HEK293 (cell line): Measurements from ENCODE around the gene DPRX.

ENCODE experiments used
- CTCF ChIA-PET: fragments of 350-600 bp; formaldehyde crosslinking; extraction: SDS; loops from one replicate; lab custom pipeline; 2021; ENCODE audit warnings: antibody characterized with exemption; lab: Yijun Ruan, JAX
- POLR2A ChIA-PET: fragments of 300-600 bp; formaldehyde crosslinking; extraction: SDS; loops from one replicate; lab custom pipeline; 2020; ENCODE audit warnings: antibody characterized with exemption, inconsistent platforms; lab: Yijun Ruan, JAX
- H3K27ac ChIP-seq: fragments of 200-500 bp; sonication (Bioruptor generic); 2 replicates; pipeline ENCODE4 v1.5.1; 2014; ENCODE audit warnings: low read depth, low read length, control low read depth, inconsistent platforms; ENCODE audit errors: extremely low read depth
- H3K36me3 ChIP-seq, 2 experiments: fragments of 200-500 bp in 1 of 2; sonication (Bioruptor generic) in 1 of 2; 1 replicate in 1 of 2; 2 replicates in 1 of 2; pipeline ENCODE4 v1.5.1; 2014 to 2017; ENCODE audit warnings: inconsistent platforms in 2 of 2, low read length in 2 of 2; ENCODE audit not compliant: control insufficient read depth in 2 of 2, insufficient read depth in 1 of 2
- H3K4me1 ChIP-seq: fragments of 200-500 bp; sonication (Bioruptor generic); 2 replicates; pipeline ENCODE4 v1.5.1; 2014; ENCODE audit warnings: mild to moderate bottlenecking, low read length, inconsistent platforms; ENCODE audit not compliant: control insufficient read depth, insufficient read depth
- H3K4me3 ChIP-seq: 2 replicates; pipeline ENCODE4 v1.5.1; 2011; ENCODE audit warnings: low read depth, mild to moderate bottlenecking, control low read depth, low read length, moderate library complexity
- H3K9me3 ChIP-seq: fragments of 200-500 bp; sonication (Bioruptor generic); 2 replicates; pipeline ENCODE4 v1.5.1; 2014; ENCODE audit warnings: low read depth, low read length, inconsistent platforms; ENCODE audit not compliant: control insufficient read depth, insufficient read depth
- FEZF1 ChIP-seq: fragments of 450-650 bp; formaldehyde crosslinking; IDR thresholded peaks from 2 replicates; pipeline ENCODE4 v1.5.1; 2016; ENCODE audit warnings: missing biosample characterization, missing genetic modification characterization
- GLIS2 ChIP-seq: fragments of 450-650 bp; formaldehyde crosslinking; IDR thresholded peaks from 2 replicates; pipeline ENCODE4 v1.5.1; 2016; ENCODE audit warnings: missing biosample characterization, missing genetic modification characterization
- MEIS1 ChIP-seq: sonication (generic); formaldehyde crosslinking; IDR thresholded peaks from 2 replicates; pipeline ENCODE4 v1.8.1; 2022; ENCODE audit warnings: missing genetic modification reagents, mild to moderate bottlenecking, borderline replicate concordance
- OSR2 ChIP-seq: fragments of 450-650 bp; formaldehyde crosslinking; IDR thresholded peaks from 2 replicates; pipeline ENCODE4 v1.5.1; 2016; ENCODE audit warnings: missing biosample characterization, missing genetic modification characterization
- PRDM2 ChIP-seq: fragments of 450-650 bp; formaldehyde crosslinking; IDR thresholded peaks from 2 replicates; pipeline ENCODE4 v1.5.1; 2016; ENCODE audit warnings: missing biosample characterization, missing genetic modification characterization, borderline replicate concordance
- SP7 ChIP-seq: fragments of 450-650 bp; formaldehyde crosslinking; IDR thresholded peaks from 2 replicates; pipeline ENCODE4 v1.5.1; 2016; ENCODE audit warnings: missing biosample characterization, missing genetic modification characterization
- ZBTB1 ChIP-seq: fragments of 450-650 bp; formaldehyde crosslinking; IDR thresholded peaks from 2 replicates; pipeline ENCODE4 v1.5.1; 2016; ENCODE audit warnings: missing biosample characterization, missing genetic modification characterization
- ZIC2 ChIP-seq: fragments of 450-650 bp; formaldehyde crosslinking; IDR thresholded peaks from 2 replicates; pipeline ENCODE4 v1.5.1; 2016; ENCODE audit warnings: missing biosample characterization, missing genetic modification characterization
- ZNF112 ChIP-seq: fragments of 450-650 bp; formaldehyde crosslinking; IDR thresholded peaks from 2 replicates; pipeline ENCODE4 v1.5.0; 2017; ENCODE audit warnings: missing biosample characterization, missing genetic modification characterization
- ZNF133 ChIP-seq: fragments of 450-650 bp; formaldehyde crosslinking; IDR thresholded peaks from 2 replicates; pipeline ENCODE4 v1.5.1; 2016; ENCODE audit warnings: missing biosample characterization, missing genetic modification characterization
- ZNF391 ChIP-seq: fragments of 450-650 bp; formaldehyde crosslinking; IDR thresholded peaks from 2 replicates; pipeline ENCODE4 v1.5.1; 2016; ENCODE audit warnings: low read depth, missing biosample characterization, missing genetic modification characterization, borderline replicate concordance
- ZNF473 ChIP-seq: fragments of 450-650 bp; formaldehyde crosslinking; IDR thresholded peaks from 2 replicates; pipeline ENCODE4 v1.5.1; 2017; ENCODE audit warnings: missing biosample characterization, missing genetic modification characterization
- ZNF518A ChIP-seq: fragments of 450-650 bp; formaldehyde crosslinking; conservative IDR thresholded peaks from 2 replicates; pipeline ENCODE4 v1.5.1; 2016; ENCODE audit warnings: low read depth, missing biosample characterization, missing genetic modification characterization
- ZNF560 ChIP-seq: fragments of 450-650 bp; formaldehyde crosslinking; IDR thresholded peaks from 2 replicates; pipeline ENCODE4 v1.5.1; 2017; ENCODE audit warnings: missing biosample characterization, missing genetic modification characterization, borderline replicate concordance
- ZNF571 ChIP-seq: fragments of 450-650 bp; formaldehyde crosslinking; IDR thresholded peaks from 2 replicates; pipeline ENCODE4 v1.5.0; 2017; ENCODE audit warnings: missing biosample characterization, missing genetic modification characterization
- ZNF596 ChIP-seq: fragments of 450-650 bp; IDR thresholded peaks from 2 replicates; pipeline ENCODE4 v1.5.0; 2018; ENCODE audit warnings: missing biosample characterization, mild to moderate bottlenecking, missing genetic modification characterization, moderate library complexity
- ZNF747 ChIP-seq: fragments of 450-650 bp; formaldehyde crosslinking; IDR thresholded peaks from 2 replicates; pipeline ENCODE4 v1.5.1; 2016; ENCODE audit warnings: missing biosample characterization, missing genetic modification characterization
- TF ChIP-seq, protein P1 (sequence below): fragments of 450-650 bp; formaldehyde crosslinking; IDR thresholded peaks from 2 replicates; pipeline ENCODE4 v1.5.1; 2016; ENCODE audit warnings: missing biosample characterization, missing genetic modification characterization
- TF ChIP-seq, protein P2 (sequence below): fragments of 450-650 bp; formaldehyde crosslinking; IDR thresholded peaks from 2 replicates; pipeline ENCODE4 v1.5.1; 2016; ENCODE audit warnings: missing biosample characterization, missing genetic modification characterization
- TF ChIP-seq, protein P3 (sequence below): sonication (generic); formaldehyde crosslinking; IDR thresholded peaks from 2 replicates; pipeline ENCODE4 v1.8.1; 2022; ENCODE audit warnings: mild to moderate bottlenecking, moderate library complexity, missing genetic modification reagents

DPRX gene

DNA sequence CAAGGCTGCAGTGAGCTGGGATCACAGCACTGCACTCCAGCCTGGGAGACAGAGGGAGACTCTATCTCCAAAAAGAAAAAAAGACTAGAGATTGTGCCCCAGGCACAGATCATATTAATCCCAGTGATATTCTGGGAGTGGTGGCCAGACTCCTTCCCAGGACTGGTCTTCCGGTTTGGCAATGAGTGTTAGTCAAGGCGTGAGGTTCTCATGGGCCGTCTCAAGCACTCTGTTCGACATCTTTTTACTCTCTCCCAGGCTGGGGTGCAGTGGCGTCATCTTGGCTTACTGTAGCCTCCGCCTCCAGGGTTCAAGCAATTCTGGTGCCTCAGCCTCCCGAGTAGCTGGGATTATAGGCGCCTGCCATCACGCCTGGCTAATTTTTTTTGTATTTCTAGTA, 5.3 kb upstream of the DPRX start:
- TF ChIP-seq SP7 (tag by site-specific recombination) (no peak), ZNF473 (tag by site-specific recombination) (no peak), ZNF391 (tag by site-specific recombination) (no peak), ZNF571 (tag by site-specific recombination) (no peak), ZNF112 (tag by site-specific recombination) (no peak), ZBTB1 (no peak), OSR2 (no peak), FEZF1 (tag by site-specific recombination) (no peak), GLIS2 (no peak), ZNF596 (tag by site-specific recombination) (no peak), ZNF133 (tag by site-specific recombination) (no peak)
- TF ChIP-seq, protein P1, sequence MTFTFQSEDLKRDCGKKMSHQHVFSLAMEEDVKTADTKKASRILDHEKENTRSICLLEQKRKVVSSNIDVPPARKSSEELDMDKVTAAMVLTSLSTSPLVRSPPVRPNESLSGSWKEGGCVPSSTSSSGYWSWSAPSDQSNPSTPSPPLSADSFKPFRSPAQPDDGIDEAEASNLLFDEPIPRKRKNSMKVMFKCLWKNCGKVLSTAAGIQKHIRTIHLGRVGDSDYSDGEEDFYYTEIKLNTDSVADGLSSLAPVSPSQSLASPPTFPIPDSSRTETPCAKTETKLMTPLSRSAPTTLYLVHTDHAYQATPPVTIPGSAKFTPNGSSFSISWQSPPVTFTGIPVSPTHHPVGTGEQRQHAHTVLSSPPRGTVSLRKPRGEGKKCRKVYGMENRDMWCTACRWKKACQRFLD (tag by site-specific recombination) = no peak
- TF ChIP-seq, protein P2, sequence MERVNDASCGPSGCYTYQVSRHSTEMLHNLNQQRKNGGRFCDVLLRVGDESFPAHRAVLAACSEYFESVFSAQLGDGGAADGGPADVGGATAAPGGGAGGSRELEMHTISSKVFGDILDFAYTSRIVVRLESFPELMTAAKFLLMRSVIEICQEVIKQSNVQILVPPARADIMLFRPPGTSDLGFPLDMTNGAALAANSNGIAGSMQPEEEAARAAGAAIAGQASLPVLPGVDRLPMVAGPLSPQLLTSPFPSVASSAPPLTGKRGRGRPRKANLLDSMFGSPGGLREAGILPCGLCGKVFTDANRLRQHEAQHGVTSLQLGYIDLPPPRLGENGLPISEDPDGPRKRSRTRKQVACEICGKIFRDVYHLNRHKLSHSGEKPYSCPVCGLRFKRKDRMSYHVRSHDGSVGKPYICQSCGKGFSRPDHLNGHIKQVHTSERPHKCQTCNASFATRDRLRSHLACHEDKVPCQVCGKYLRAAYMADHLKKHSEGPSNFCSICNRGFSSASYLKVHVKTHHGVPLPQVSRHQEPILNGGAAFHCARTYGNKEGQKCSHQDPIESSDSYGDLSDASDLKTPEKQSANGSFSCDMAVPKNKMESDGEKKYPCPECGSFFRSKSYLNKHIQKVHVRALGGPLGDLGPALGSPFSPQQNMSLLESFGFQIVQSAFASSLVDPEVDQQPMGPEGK = no peak
- TF ChIP-seq, protein P3, sequence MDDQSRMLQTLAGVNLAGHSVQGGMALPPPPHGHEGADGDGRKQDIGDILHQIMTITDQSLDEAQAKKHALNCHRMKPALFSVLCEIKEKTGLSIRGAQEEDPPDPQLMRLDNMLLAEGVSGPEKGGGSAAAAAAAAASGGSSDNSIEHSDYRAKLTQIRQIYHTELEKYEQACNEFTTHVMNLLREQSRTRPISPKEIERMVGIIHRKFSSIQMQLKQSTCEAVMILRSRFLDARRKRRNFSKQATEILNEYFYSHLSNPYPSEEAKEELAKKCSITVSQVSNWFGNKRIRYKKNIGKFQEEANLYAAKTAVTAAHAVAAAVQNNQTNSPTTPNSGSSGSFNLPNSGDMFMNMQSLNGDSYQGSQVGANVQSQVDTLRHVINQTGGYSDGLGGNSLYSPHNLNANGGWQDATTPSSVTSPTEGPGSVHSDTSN = no peak
- H3K36me3 ChIP-seq = no peaks in the 10 kb centered on the region
- ChIA-PET CTCF (no interaction called here), POLR2A (no interaction called here)
- no peaks in the 10 kb centered on the region for H3K4me1 ChIP-seq
- no peak overlapping the region for H3K4me3 ChIP-seq
- H3K9me3 ChIP-seq = no peaks in the 10 kb centered on the region
- H3K27ac ChIP-seq = no peak overlapping the region

- no peak overlapping the region for H3K4me3 ChIP-seq
- ChIA-PET CTCF (no interaction called here), POLR2A (no interaction called here)
- no peaks in the 10 kb centered on the region for H3K9me3 ChIP-seq
- H3K36me3 ChIP-seq = no peaks in the 10 kb centered on the region
- H3K27ac ChIP-seq = no peak overlapping the region
- H3K4me1 ChIP-seq = no peaks in the 10 kb centered on the region
- no peak for TF ChIP-seq SP7 (tag by site-specific recombination)
- TF ChIP-seq MEIS1 (CRISPR knock-in tag) = no peak
- TF ChIP-seq PRDM2 = no peak
- no peak for TF ChIP-seq ZNF747 (tag by site-specific recombination)
- TF ChIP-seq ZNF518A (tag by site-specific recombination) = no peak
- no peak for TF ChIP-seq ZIC2 (tag by site-specific recombination)
- no peak for TF ChIP-seq ZNF560 (tag by site-specific recombination)
Observed at GRCh38 chr19:53626976-53627375, 4.8 kb upstream of the DPRX start.
